Measurements from ENCODE around the gene CDH23.

Gene CDH23

DNA sequence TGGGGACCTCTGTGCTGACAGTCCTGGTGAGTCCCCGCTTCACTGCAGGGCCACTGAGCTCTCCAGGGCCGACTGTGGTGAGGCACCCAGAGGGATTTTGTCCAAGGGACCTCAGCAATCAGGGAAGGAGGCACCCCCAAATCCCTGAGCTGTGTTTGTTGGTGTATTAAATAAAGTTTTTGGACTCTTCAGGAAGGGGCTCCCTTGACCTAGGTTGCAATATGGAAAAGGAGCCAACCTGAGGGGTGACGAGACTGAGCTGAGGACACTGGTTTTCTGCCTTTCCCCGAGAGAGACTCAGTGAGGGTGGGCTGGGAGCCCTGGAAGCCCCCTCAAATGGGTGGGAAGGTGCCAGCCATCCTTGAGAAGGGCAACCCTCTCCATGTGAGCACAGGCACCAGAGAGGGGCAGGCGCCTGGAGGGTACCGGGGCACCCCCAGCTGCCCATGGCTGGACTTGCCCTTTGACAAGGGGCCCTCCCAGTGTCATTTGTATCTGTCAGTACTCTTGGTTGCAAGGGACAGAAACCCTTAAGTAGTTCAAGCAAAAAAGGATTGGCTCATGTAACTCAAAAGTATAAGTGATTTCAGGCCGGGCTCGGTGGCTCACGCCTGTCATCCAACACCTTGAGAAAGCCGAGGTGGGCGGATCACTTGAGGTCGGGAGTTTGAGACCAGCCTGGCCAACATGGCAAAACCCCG lies 250.0 kb downstream of the CDH23 start:
- FAIRE-seq, result no peak

DNA sequence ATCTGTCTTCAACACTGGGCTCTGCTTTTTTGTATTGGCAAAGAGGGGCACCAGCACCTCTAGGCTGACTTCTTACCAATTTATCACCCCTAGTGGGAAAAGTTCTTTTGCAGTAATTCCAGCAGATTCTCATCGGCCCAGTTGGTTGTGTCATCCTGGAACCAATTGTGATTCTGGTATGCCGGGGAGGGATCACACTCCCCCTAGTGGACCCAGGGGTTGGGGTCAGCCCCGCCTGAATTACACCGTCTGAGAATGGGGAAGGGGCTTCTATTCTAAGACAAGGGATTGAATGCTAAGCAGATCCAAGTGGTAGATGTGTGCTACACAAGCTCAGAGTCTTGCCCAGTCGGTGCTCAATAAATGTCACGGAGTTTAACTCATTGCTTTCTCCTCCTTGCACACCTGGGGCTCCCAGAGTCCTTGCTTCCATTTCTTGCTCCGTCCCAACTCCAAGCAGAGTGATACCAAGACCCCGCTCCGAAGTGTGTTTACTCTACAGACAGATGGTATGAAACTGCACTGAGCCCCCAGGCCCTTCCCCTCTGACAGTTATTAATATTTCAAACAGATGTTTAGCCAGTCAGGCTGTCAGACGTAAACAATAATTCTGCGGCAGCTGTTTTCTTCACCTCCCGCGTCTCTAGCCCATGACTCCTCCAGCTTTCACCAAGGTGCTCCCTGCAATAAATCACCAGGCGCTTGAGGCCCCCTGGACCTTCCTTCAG lies 251.0 kb downstream of the CDH23 start:
- FAIRE-seq, result no peak

DNA sequence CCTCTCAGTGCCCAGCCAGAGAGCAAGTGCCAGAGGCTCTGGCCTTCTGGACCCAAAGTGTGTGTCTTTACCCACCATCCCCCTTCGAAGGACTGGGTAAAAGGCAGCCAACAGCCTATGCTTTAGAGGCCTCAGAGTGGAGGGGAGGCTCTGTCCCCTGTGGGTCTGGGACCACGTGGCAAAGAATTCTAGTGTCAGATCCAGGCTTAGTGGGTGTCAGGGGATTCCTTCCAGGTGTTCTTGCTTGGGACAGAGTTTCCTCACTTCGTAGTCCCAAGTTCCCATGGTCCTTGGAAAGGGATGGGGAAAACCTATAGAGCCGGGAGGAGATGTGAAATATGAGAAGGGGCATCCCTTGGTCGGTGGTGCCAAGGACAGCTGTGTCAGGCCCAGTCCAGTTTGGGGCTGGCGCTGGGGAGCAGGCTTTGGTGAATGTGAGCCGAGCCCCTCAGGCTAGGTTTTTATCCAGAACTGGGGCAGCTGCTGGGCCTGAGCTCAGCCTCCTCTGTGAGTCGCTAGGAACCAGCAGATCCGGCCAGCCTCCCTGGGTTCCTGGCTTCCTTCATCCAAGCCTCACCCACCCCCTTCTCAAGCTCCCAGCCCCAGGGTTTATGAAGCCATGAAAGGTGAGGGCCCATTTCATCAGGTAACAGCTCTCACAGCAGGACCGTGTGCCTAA lies 251.7 kb downstream of the CDH23 start:
- no peak for FAIRE-seq

DNA sequence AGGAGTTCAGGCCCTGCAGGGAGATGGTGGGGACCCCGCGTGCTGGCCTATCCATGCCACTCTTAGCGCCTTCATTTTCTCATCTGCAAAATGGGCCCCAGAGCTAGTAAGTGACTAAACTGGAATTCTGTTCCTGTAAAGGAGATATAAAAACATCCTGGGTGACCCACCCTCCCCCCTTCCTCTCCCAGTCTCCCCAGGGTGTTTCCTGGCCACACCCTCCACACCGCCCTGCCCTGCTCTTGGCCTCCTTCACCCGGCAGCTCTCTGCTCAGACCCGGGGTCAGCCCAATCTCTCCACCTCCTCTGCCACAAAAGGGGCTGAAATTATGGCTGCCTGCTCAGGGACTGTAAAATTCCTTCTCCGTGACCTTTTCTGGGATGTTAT lies 252.2 kb downstream of the CDH23 start:
- FAIRE-seq, result no peak

DNA sequence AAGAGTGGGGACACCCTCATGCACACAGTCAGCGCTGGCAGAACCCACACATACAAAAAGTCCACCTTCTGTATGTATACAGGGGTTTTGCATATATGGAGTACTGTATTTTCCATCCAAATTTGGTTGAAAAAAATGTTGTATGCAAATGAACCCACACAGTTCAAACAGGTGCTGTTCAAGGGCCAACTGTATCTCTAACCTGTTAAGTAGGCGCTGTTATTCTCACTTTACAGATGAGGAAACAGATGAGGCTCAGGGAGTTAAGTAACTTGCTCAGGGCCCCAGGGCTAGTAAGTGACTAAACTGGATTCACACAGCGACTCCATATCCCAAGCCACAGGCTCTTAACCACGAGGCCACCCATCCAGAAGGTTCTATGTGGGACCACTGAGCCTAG lies 252.9 kb downstream of the CDH23 start:
- no peak for FAIRE-seq

DNA sequence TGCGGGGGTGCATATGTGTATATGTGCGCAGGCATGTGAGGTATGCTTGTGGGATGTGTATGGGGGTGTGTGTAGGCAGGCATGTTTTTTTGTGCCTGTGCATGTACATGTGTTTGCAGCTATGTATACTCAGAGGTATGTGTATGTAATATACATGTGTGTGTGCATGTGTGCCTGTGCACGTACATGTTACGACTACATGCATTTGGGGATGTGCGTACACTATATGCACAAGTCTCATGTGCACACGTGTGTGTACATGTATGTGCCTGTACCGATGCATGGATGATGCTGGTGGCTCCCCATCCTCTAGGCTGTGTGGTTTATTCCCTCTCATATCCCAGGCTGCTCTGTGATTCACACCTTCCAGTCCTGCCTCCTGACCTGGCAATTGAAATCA lies 253.7 kb downstream of the CDH23 start:
- no peak for FAIRE-seq

DNA sequence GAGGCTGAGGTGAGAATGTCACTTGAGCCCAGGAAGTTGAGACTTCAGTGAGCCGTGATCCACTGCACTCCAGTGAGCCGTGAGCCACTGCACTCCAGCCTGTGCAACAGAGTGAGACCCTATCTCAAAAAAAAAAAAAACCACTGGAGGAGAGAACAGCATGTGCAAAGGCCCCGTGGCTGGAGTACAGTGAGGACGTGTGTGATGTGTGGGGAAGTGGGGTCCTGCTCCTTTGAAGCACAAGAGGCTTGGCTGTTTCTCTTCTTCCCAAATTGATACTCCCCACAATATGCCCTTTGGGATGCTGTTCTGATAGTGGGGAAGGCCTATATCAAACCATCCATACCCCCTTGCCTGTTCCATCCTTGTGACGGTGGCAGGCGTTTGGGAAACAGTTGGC lies 254.7 kb downstream of the CDH23 start:
- no peak for FAIRE-seq

DNA sequence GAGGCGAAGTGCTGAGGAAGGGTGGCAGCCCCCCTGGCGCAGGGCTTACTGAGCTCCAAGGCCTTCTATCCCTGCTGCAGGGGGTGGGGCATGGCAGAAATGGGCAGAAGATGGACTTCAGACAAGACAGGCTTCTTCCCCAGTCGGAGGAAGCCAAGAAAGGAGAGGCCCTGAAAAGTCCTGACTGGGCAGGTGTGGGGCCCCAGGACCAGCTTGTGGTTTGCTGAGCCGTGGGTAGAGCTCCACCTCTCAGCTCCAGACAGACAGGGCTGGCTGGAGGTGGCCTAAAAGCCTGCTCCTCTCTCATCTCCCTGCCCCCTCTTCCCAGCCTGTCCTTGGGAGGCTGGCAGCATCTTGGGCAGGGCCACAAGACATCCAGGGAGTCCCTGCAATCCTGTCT lies 255.2 kb downstream of the CDH23 start:
- no peak for FAIRE-seq

DNA sequence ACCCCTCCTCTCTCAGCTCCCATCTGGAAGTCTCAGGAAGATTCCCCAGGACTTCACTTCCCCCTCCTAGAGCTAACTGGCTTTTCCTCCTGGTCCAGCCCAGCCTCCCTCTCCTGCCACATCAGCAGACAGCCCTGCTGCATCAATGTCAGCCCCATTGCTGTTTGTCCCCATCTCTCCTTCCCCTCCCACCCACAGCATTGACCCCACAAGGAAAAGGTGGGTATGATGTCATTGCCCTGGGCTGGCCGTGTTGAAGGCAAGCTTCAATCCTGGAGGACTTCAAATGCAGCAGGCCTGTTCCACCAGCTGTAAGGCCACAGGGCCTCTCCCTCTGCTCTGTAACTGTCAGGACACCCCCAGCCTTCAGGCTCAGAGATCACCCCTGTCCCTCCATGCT lies 256.3 kb downstream of the CDH23 start:
- FAIRE-seq, result no peak

DNA sequence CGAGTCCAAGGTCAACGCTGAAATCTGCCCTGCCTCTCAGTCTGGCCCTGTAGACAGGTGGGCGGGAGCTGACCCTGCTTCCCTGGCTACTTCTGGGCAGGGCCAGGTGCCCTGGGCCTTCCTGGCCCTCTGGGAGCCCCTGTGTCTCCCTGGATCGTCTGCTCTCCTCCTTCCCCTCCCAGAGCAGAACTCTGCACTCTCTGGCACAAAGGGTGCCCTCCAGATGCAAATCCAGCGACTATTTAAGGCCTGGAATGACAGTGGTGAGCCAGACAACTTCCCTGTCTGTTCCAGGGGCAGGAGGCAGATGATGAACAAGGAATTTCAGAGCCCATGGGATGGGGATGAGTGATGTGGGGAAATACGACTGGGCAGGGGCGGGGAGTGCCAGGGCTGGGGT lies 259.5 kb downstream of the CDH23 start:
- no peak for FAIRE-seq

DNA sequence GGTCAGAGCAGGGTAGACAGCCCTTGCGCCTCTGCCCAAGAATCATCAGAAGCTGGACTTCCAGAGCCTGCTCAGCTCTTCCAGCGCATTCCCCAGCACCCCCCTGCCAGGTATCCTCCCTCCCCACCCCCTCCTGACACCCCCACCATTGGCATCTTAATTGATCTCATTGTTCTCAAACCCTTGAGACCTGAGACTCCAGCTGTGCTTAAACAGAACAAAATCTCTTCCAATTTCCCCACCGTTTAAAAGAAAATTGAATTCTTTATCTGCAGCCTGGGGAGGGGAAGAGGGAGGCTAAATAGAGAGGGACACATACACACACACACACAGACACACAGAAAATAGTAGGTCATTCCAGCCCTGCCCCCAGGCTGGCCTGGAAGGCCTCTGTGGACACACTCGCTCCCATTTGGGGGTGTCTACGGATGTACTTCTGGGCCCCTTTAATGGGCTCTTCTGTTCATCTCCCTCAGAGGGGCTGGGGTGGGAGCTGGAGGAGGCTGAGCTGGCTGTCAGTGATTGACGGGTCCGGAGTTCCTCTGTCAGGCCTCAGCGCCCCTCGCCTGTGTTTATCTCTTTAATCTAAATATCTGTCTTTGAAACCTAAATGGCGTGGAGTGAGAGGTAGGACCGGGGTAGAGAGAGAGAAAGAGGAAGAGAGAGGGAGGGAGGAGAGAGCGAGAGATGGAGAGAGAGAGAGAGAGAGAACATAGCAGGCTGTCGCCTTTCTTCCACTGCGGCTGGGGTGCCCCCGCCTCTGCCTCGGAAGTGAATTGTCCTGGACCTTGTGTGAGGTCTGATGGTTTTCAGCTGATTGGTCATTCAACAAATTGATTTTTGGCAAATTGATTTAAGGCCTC lies 261.1 kb downstream of the CDH23 start:
- FAIRE-seq, result no peak

DNA sequence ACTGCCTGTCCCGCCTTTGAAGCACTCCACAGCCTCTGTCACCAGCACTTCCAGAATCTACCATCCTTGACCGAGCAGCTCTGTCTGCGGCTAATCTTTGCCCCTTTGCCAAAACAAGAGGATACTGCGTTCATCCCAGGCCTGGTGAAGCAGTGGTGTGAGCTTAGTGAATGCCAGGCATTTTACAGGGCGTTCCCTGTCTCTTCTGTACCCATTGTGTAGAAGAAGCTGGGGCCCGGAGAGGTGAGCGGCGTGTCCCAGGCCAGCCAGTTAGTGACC lies 261.7 kb downstream of the CDH23 start:
- FAIRE-seq, result no peak

DNA sequence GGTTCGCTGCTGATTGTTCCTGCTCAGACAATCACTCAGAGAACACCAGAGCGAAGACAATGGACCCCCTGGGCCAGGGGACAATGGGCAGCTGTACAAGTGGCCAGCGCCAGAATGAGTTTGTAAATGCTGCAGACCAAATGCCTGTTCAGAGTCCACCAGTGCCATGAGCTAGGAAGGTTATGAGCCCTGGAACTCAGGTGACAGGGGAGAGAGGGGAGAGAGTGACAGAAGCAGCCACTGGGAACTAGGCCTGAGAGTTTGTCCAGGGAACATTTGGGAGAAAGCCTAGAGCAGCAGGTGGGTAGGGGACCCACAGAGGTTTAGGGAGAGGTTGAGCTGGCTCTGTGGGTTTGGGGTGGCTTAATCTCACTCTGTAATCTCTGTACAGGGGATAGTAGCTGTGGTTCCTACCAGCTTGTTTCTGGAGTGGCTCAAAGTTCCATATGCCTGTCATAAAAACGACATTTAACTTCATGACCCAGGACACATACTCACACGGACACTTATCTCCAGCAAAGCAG lies 262.5 kb downstream of the CDH23 start:
- no peak for FAIRE-seq

DNA sequence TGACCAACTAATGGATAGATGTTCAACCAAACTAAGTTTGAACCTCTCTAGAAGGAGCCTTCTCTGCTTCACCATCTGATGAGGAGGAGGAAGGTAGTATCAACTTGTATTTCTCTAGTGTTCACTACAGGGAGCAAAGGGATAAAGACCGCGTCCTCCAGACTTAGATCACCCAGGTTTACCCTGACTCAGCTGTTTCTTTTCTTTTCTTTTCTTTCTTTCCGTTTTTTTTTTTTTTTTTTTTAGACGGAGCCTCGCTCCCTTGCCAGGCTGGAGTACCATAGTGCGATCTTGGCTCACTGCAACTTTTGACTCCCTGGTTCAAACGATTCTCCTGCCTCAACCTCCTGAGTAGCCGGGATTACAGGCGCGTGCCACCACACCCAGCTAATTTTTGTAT lies 263.0 kb downstream of the CDH23 start:
- FAIRE-seq, result no peak

DNA sequence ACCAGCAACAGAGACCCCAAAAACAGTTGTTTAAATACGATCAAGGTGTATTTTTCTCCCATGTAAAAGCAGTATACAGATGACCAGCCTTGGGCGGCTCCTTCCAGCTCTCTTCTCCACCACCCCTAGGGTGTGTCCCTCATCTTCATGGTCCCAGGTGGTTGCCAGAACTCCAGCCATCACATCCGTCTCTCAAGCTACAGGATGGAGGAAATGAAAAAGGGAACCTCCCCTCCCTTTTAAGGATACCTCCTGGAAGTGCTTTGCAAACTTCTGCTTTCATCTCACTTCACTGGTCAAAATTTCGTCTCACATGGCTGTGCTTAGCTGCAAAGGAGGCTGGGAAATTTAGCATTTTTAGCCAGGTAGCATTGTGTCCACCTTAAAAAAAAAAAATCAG lies 263.6 kb downstream of the CDH23 start:
- no peak for FAIRE-seq

DNA sequence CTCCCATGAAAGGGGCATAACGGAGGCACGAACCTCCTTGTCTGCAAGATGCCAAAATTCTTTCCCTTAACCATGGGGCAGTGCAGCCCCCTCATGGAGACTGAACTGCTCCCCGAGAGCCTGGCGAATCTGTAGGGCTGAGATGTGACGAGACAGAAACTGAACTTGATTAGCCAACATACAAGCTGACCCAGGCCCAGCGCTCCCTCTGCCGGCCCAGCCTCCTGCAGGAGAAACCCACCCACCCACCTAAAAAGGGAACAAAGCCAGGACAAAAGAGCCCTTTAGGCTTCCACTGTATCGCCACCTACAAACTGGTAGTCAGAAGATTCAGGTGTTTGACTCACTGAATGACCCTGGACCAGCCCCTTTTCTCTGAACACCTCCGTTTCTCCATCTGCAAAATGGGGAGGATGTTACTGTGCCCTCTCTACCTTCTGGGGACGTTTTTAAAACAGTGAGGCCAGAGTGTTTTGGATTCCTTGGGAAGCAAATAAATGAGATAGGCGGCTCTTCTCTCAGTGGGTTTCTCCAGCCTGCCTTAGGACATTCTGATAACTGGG lies 264.4 kb downstream of the CDH23 start:
- no peak for FAIRE-seq

DNA sequence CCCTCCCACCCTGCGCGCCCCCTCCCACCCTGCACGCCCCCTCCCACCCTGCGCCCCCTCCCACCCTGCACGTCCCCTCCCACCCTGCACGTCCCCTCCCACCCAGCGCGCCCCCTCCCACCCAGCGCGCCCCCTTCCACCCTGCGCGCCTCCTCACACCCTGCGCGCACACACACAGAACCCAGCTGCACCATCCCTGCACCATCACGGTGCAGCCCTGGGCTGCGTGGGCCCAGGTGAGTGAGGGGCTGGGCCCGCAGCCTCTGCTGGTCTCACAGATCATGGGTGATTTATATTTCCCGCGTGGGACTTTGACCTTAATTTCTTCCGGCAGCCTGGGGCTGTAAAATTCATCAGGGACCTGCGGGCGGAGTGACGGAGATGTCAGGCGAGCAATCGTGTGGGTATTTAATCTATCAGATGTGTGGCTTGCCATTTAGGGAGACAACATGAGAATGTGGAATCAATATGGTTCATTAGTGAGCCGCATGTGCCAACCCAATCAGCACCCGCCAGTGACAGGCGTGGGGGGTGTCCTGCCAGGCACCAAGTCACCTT lies 265.1 kb downstream of the CDH23 start:
- FAIRE-seq, result no peak

DNA sequence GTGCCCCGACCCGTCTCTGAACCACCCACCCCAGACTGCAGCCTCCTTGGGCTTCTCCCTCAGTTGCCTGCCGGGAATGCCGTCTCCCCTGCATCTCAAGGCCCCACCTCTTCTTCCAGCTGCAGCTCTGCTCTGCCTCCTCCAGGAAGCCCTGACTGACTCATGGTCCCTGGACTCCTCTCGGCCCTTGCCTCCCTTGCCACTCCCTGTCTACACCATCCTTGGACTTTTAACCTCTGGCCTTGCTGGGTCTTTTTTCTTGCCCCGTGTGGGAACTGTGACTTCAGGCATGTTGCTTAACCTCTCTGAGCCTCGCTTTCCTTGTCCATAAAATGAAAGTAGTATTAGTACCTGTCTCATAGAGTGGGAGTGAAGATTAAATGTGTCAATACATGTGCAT lies 266.6 kb downstream of the CDH23 start:
- FAIRE-seq, result no peak

DNA sequence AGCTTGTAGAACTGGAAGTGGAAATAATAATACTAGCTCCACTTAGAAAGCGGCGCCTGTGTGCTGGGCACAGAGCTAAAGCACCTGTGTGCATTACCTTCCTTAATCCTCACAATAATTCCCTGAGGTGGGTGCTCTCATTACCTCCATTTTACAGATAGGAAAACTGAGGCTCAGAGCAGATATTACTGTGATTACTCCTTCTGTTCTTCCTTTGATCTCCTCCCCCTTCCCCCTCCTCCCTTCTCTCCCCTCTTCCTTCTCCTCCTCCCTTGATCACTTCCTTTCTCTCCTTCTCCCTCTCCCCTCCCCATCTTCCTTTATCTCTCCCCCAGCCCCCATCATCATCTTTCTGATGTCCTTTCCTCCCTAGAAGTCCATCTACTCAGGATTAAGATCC lies 267.9 kb downstream of the CDH23 start:
- FAIRE-seq, result no peak

DNA sequence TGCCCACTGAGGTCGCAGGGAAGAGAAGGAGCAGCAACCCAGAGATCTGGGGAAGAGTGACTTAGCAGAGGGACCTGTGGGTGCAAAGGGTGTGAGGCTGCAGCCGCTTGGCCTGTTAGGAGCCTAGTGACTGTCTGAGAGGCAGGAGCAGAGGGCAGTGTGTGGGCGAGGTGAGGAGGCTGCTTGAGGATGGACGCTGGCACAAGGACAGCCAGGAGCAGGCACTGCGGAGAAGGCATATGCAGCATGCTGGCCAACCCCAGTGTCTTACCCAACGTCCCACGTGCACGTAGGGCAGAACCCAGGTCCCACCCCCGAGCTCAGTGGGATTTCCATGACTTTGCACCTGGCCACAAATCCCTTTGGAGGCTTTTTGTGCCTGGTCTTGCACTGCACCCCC lies 268.7 kb downstream of the CDH23 start:
- no peak for FAIRE-seq

DNA sequence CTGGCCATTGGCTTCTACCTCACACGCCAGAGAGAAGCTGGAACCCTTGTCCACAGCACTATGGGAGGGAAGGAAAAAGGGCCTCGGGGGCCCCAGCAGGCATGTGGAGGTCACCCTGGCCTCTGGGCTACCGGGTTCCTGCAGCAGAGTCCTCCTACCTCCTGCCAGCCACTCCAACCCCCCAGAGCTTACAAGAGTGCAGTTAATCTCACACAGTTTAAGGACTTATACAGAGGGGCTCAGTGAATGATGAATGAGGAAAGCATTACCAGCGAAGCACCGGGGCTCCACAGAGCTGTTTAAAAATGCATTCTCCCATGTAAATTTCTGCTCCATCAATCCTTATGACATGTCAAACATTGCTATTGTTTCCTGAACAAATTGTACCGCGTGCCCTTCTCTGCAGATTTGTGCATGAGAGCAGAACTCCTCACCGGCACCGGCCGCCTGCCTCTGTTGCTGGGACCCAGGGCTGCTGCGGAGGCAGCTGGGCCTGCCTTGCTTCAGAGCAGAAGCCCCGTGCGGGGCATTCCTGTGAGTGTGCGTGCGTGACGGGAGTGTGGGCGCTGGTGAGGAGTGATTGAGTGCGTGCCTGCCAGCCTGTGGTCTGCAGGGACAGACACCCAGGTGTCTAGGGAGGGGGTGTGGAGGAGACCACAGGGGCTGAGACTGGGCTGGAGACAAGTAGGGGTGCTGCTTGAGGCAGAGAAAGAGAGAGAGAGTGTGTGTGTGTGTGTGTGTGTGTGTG lies 270.1 kb downstream of the CDH23 start:
- no peak for FAIRE-seq

DNA sequence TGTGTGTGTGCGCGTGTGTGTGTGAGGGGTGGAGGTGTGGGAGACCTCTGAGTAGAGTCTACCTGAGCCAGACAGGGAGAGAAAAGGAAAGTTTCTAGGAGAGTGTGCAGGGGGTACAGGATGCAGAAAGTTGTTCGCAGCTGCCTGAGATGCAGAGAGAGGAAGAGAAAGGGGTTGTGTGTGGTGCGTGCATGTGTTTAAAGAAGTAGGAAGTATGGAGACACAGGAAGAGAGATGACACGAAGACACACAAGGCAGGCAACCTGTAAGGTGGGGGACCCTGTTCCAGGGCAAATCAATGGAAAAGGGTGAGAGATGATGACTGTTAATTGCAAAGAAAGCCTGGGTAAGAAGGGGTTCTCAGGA lies 270.6 kb downstream of the CDH23 start:
- FAIRE-seq, result no peak
